K562 (cell line): Measurements from ENCODE around the gene BEND5. TPM values are rescaled to one million over a fixed set of nuclear protein-coding genes. Genes with fewer than 3 reads are reported as not detected.

Experiments
- CBX3 ChIP-seq, 2 experiments: IDR thresholded peaks; 1 replicate in 1 of 2; 2 replicates in 1 of 2; pipeline ENCODE4 v1.6.1; 2012; ENCODE audit warnings: inconsistent platforms in 2 of 2, low read length in 2 of 2, borderline replicate concordance in 1 of 2, control low read depth in 1 of 2
- CCNT2 ChIP-seq: IDR thresholded peaks from 2 replicates; pipeline ENCODE4 v1.6.1; 2011; ENCODE audit warnings: borderline replicate concordance, low read depth, mild to moderate bottlenecking, moderate library complexity, mixed read lengths, low read length; ENCODE audit not compliant: insufficient read length; ENCODE audit errors: extremely low read depth
- JUN ChIP-seq, 2 experiments: sonication (generic) in 1 of 2; formaldehyde crosslinking in 1 of 2; IDR thresholded peaks; 2 replicates each; pipeline versions ENCODE4 v1.6.1 to v1.8.0; 2012 to 2022; ENCODE audit warnings: borderline replicate concordance in 2 of 2, mild to moderate bottlenecking in 2 of 2, improper control_type of control experiment in 1 of 2, low read depth in 1 of 2, low read length in 1 of 2, missing genetic modification reagents in 1 of 2
- KAT2B ChIP-seq: IDR thresholded peaks from one replicate; pipeline ENCODE4 v1.6.1; 2012; ENCODE audit warnings: low read depth, mild to moderate bottlenecking, control low read depth, inconsistent platforms, low read length, moderate library complexity
- RFX5 ChIP-seq: IDR thresholded peaks from 2 replicates; pipeline ENCODE4 v1.6.1; 2011; ENCODE audit warnings: low read depth, mild to moderate bottlenecking, improper control_type of control experiment, low read length
- ZNF174 ChIP-seq: fragments of 250-450 bp; sonication (Bioruptor Pico); IDR thresholded peaks from 2 replicates; pipeline ENCODE4 v1.4.0; 2020; ENCODE audit warnings: mild to moderate bottlenecking
- polyA plus RNA-seq, 8 experiments: library from polyadenylated mRNA; depleted of rRNA in 4 of 8; stranded (reverse) in 5 of 8; unstranded in 3 of 8; fragments of >200 nt; fragmentation: Nextera tagmentation in 2 of 8; fragmentation: Illumina TruSeq in 1 of 8; extraction: Ambion mirVana in 2 of 8; extraction: Trizol in 1 of 8; gene quantifications; 2 replicates each; pipeline versions ENCODE4 v1.2.1 to v1.2.3, GENCODE V29; 2011 to 2014; ENCODE audit warnings: inconsistent platforms in 1 of 8, missing spikeins in 1 of 8
- total RNA-seq, 7 experiments: library from RNA; depleted of rRNA in 6 of 7; stranded (reverse); fragments of >200 nt in 6 of 7; fragmentation: Illumina TruSeq in 2 of 7; extraction: Trizol in 2 of 7; gene quantifications; 2 replicates each; pipeline versions ENCODE4 v1.2.1 to v1.2.3, GENCODE V29; 2011 to 2021; ENCODE audit warnings: low replicate concordance in 1 of 7
- TF ChIP-seq, protein P1 (sequence below): fragments of 450-650 bp; IDR thresholded peaks from 2 replicates; pipeline ENCODE4 v1.6.1; 2016; ENCODE audit warnings: low read depth
- TF ChIP-seq, protein P2 (sequence below): fragments of 450-650 bp; IDR thresholded peaks from 2 replicates; pipeline ENCODE4 v1.6.1; 2018; ENCODE audit not compliant: partially characterized antibody

The BEND5 gene
- total and polyA plus RNA-seq, 9 of the 15 experiments (the other 6 are each of a cell fraction or from before 2014, with no cell fraction given), result not detected

DNA sequence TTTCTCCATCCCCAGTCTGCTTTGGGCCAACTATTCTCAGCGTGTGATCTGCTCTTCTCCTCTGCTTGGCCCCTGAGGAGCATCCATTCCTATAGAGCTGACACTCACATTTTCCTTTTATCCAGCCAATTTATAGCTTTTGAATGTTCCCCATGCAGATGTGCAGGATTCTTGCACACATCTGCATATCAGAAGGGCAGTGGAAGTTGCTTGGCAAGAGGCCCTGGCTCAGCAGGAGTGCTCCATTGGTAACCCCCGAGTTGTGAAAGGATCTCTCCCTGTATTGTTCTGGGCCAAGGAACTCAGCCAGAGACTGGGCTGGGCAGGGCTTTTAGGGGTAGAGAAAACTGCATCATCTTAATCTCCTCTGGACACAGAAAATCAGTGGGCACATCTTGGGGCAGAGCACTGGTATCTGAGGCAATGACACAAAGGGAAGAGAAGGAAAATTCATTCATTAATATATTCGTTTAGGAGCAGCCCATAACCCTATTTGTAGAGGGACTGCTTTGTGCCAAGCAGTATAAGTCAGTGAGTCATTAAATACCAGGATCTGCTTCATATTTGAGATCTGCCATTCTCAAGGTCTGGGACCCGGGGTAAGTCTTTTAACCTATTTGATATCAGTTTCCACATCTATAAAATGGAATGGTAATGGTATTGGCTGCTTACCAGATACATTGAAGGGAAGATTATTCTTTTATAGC lies 31.0 kb upstream of the BEND5 start (continued):
- TF ChIP-seq, protein P1, sequence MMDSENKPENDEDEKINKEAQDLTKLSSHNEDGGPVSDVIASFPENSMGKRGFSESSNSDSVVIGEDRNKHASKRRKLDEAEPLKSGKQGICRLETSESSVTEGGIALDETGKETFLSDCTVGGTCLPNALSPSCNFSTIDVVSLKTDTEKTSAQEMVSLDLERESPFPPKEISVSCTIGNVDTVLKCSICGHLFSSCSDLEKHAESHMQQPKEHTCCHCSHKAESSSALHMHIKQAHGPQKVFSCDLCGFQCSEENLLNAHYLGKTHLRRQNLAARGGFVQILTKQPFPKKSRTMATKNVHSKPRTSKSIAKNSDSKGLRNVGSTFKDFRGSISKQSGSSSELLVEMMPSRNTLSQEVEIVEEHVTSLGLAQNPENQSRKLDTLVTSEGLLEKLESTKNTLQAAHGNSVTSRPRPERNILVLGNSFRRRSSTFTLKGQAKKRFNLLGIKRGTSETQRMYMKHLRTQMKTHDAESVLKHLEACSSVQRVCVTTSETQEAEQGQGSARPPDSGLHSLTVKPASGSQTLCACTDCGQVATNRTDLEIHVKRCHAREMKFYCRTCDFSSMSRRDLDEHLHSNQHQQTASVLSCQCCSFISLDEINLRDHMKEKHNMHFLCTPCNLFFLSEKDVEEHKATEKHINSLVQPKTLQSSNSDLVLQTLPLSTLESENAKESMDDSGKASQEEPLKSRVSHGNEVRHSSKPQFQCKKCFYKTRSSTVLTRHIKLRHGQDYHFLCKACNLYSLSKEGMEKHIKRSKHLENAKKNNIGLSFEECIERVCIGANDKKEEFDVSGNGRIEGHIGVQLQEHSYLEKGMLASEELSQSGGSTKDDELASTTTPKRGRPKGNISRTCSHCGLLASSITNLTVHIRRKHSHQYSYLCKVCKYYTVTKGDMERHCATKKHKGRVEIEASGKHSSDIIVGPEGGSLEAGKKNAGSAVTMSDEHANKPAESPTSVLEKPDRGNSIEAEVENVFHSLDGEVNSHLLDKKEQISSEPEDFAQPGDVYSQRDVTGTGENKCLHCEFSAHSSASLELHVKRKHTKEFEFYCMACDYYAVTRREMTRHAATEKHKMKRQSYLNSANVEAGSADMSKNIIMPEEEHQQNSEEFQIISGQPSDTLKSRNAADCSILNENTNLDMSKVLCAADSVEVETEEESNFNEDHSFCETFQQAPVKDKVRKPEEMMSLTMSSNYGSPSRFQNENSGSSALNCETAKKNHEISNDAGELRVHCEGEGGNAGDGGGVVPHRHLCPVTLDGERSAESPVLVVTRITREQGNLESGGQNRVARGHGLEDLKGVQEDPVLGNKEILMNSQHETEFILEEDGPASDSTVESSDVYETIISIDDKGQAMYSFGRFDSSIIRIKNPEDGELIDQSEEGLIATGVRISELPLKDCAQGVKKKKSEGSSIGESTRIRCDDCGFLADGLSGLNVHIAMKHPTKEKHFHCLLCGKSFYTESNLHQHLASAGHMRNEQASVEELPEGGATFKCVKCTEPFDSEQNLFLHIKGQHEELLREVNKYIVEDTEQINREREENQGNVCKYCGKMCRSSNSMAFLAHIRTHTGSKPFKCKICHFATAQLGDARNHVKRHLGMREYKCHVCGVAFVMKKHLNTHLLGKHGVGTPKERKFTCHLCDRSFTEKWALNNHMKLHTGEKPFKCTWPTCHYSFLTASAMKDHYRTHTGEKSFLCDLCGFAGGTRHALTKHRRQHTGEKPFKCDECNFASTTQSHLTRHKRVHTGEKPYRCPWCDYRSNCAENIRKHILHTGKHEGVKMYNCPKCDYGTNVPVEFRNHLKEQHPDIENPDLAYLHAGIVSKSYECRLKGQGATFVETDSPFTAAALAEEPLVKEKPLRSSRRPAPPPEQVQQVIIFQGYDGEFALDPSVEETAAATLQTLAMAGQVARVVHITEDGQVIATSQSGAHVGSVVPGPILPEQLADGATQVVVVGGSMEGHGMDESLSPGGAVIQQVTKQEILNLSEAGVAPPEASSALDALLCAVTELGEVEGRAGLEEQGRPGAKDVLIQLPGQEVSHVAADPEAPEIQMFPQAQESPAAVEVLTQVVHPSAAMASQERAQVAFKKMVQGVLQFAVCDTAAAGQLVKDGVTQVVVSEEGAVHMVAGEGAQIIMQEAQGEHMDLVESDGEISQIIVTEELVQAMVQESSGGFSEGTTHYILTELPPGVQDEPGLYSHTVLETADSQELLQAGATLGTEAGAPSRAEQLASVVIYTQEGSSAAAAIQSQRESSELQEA, result no peak
- TF ChIP-seq KAT2B (no peak), ZNF174 (no peak), RFX5 (no peak), JUN (IDR thresholded peaks at IDR 0.05; ENCODE audit: borderline replicate concordance, low read depth, low read length) (no peak), JUN (CRISPR knock-in tag; IDR thresholded peaks at IDR 0.05; ENCODE audit: borderline replicate concordance) (no peak), CCNT2 (no peak), CBX3 (IDR thresholded peaks at IDR 0.05; ENCODE audit: borderline replicate concordance in 1 of 2, low read length in 2 of 2) (no peak)
- TF ChIP-seq, protein P2, sequence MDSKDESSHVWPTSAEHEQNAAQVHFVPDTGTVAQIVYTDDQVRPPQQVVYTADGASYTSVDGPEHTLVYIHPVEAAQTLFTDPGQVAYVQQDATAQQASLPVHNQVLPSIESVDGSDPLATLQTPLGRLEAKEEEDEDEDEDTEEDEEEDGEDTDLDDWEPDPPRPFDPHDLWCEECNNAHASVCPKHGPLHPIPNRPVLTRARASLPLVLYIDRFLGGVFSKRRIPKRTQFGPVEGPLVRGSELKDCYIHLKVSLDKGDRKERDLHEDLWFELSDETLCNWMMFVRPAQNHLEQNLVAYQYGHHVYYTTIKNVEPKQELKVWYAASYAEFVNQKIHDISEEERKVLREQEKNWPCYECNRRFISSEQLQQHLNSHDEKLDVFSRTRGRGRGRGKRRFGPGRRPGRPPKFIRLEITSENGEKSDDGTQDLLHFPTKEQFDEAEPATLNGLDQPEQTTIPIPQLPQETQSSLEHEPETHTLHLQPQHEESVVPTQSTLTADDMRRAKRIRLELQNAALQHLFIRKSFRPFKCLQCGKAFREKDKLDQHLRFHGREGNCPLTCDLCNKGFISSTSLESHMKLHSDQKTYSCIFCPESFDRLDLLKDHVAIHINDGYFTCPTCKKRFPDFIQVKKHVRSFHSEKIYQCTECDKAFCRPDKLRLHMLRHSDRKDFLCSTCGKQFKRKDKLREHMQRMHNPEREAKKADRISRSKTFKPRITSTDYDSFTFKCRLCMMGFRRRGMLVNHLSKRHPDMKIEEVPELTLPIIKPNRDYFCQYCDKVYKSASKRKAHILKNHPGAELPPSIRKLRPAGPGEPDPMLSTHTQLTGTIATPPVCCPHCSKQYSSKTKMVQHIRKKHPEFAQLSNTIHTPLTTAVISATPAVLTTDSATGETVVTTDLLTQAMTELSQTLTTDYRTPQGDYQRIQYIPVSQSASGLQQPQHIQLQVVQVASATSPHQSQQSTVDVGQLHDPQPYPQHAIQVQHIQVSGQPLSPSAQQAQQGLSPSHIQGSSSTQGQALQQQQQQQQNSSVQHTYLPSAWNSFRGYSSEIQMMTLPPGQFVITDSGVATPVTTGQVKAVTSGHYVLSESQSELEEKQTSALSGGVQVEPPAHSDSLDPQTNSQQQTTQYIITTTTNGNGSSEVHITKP, result no peak
- TF ChIP-seq, all 486 proteins: peak for 0
